ENCODE results near the gene CDC14A.

GRCh38 chr1:100430325-100430756 lies 78.0 kb downstream of the CDC14A start:
- TF ChIP-seq EZH2 (IDR thresholded peaks at IDR 0.05; ENCODE audit: insufficient read depth, low read length) (no peak), CTCF (IDR thresholded peaks at IDR 0.05; ENCODE audit: insufficient read depth, low read depth, low read length) (no peak)

Measured in astrocyte (in vitro differentiated cells and primary cell).